ENCODE data around the gene EPHA8. TPM values are rescaled to one million over a fixed set of nuclear protein-coding genes. Genes with fewer than 3 reads are reported as not detected.

EPHA8 gene
- total RNA-seq = not detected

DNA sequence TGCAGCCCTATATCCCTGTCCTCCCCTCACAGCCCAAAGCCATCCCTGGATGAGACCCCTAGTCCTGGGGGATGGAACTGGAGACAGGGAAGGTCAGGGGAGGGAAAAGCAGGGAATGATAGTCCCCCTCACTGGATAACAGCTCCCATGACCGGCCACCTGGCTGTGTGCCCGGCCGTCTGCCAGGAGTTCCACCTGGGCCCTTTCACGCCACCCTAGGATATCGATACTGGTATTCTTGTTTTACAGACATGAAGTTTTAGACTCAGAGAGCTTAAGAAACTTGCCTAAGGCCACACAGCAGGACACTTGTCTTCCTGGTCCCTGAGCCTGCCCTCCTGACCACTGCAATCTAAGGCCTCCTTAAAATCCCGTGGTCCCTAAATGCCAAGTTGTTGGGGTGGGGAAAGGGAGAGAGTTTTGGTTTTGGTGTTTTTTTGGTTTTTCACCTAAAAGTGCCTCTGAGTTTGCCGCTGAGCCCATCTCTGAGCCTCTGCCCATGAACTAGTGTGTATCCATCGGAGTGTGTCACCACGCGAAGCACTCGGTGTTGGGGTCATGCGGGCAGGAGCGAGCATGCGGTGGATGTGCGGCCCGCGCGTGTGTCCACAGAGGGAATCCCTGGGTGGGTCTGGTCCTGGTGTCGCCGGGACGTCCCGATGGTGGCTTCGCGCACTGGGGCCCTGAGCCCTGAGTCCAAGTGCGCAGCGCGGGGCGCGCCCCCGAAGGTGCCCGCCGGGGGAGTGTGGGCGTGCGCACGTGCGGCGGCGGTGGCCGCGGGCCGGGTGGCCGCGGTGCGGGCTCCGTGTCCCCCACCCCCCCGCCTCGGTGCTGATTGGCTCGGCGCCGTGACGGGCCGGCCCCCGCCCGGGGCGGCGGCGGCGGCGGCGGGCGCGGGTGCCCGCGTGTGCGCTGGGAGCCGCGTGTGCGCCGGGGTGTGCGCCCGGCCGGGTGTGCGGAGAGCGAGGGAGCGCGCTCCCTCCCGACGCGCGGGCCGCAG is at the start of gene EPHA8:
Gene EPHA8 (plus strand): TSS at position 906 of the 1,000 bp plus-strand sequence. CDS start 147 bp downstream, outside the sequence.
- Histone ChIP-seq H3K36me3 (no peaks in the 10 kb centered on the region), H3K9me3 (no peaks in the 10 kb centered on the region), H3K4me1 (peaks cover 0 to 13% (median 0%) of the 10 kb centered on the region in 4 donors), H3K4me3 (no peak within 1 kb of the TSS), H3K27ac (no peak within 1 kb of the TSS), H3K27me3 (peaks cover 0 to 90% of the 10 kb centered on the region in 2 donors)
- 9 to 37% methylated on average over 11 to 54 of the region's 81 CpGs for WGBS, 2 donors
- no peak for DNase-seq (ENCODE audit: low spot score in 2 of 2)
- TF ChIP-seq, protein P1, sequence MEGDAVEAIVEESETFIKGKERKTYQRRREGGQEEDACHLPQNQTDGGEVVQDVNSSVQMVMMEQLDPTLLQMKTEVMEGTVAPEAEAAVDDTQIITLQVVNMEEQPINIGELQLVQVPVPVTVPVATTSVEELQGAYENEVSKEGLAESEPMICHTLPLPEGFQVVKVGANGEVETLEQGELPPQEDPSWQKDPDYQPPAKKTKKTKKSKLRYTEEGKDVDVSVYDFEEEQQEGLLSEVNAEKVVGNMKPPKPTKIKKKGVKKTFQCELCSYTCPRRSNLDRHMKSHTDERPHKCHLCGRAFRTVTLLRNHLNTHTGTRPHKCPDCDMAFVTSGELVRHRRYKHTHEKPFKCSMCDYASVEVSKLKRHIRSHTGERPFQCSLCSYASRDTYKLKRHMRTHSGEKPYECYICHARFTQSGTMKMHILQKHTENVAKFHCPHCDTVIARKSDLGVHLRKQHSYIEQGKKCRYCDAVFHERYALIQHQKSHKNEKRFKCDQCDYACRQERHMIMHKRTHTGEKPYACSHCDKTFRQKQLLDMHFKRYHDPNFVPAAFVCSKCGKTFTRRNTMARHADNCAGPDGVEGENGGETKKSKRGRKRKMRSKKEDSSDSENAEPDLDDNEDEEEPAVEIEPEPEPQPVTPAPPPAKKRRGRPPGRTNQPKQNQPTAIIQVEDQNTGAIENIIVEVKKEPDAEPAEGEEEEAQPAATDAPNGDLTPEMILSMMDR (IDR thresholded peaks at IDR 0.05) = no peak
- TF ChIP-seq EP300 (IDR thresholded peaks at IDR 0.05) (no peak), POLR2A (IDR thresholded peaks at IDR 0.05) (no peak)

DNA sequence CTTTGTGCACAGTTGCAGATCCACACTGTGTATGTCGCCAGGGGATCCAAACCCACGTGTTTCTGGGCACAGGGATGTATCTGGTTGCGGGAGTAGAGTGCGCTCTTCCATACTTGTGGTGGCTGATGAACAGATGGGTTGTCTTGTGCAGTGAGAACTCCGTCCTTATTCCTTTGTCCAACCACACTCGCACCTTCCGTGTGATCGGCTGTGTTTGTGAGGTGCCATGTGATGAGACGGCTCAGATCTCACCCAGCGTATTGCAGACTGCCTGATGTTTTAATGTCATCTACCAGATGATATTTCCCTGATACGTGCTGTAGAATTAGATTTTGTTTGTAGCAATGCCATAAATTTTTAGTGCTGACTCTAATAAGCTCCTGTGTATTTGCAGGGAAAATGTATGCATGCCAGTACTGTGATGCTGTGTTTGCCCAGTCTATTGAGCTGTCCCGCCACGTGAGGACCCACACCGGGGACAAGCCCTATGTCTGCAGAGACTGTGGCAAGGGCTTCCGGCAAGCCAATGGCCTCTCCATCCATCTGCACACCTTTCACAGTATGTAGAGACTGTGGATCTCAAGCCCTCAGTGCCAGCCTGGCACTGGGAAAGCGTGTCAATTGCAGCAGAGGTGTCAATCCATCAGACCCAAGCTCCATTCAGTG is 46.2 kb upstream of the EPHA8 start:
- no peaks in the 10 kb centered on the region for H3K27me3 ChIP-seq
- DNase-seq (ENCODE audit: low spot score in 2 of 2) = no peak
- H3K27ac ChIP-seq = no peak overlapping the region
- no peak overlapping the region for H3K4me3 ChIP-seq
- no peaks in the 10 kb centered on the region for H3K9me3 ChIP-seq
- H3K4me1 ChIP-seq = no peaks in the 10 kb centered on the region
- H3K36me3 ChIP-seq = peaks cover 0 to 100% (median 45%) of the 10 kb centered on the region in 3 donors
- 92 to 94% methylated on average over 16 of the region's 16 CpGs for WGBS, 2 donors
- TF ChIP-seq POLR2A (IDR thresholded peaks at IDR 0.05) = no peak
- TF ChIP-seq EP300 (IDR thresholded peaks at IDR 0.05) = no peak
- TF ChIP-seq, protein P1 (IDR thresholded peaks at IDR 0.05) = no peak

DNA sequence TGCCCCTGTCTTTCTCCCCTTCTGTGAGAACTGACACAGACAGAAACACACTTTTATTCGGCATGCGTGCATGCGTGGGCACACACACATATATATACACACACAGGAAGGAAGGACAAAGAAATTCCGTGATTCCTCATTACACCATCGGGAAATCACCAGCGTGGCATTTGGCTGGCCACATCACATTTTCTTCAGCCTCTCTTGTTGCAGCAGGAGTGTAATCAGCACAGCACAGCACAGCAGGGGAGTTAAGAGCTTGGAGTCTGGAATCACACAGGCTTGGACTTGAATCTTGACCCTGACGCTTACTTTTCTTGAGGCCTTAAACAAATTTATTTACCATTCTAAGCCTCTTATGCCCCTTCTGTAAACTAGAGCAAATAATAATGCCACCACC is 45.3 kb upstream of the EPHA8 start:
- Histone ChIP-seq H3K27ac (no peak overlapping the region), H3K27me3 (no peaks in the 10 kb centered on the region), H3K4me3 (no peak overlapping the region), H3K4me1 (no peaks in the 10 kb centered on the region), H3K9me3 (no peaks in the 10 kb centered on the region), H3K36me3 (peaks cover 0 to 98% (median 39%) of the 10 kb centered on the region in 3 donors)
- WGBS, 2 donors = 80% methylated on average over 7 of the region's 7 CpGs
- no peak for DNase-seq (ENCODE audit: low spot score in 2 of 2)
- no peak for TF ChIP-seq POLR2A (IDR thresholded peaks at IDR 0.05)
- TF ChIP-seq, protein P1 (IDR thresholded peaks at IDR 0.05) = no peak
- TF ChIP-seq EP300 (IDR thresholded peaks at IDR 0.05) = no peak

DNA sequence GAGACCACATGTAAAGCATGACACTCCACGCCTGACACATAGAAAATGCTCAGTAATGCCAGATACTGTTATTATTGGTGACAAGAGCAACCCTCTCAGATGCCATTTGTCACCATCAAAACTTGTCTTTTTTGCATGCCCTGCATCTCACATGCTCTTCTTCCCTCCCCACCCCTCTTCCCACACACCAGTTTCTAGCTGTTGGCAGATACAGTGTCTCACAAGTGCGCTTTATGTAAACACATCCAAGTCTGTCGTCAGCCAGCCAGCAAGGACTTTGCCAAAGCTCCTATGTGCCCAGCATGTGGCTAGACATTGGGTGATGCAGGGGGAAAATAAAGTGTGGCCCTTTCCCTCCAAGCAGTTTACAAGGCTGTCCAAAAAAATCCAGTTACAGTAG is 44.9 kb upstream of the EPHA8 start:
- Histone ChIP-seq H3K27me3 (no peaks in the 10 kb centered on the region), H3K4me1 (no peaks in the 10 kb centered on the region), H3K27ac (no peak overlapping the region), H3K36me3 (peaks cover 0 to 98% (median 38%) of the 10 kb centered on the region in 3 donors), H3K4me3 (no peak overlapping the region), H3K9me3 (no peaks in the 10 kb centered on the region)
- TF ChIP-seq, protein P1 (IDR thresholded peaks at IDR 0.05) = no peak
- TF ChIP-seq EP300 (IDR thresholded peaks at IDR 0.05) = no peak
- TF ChIP-seq POLR2A (IDR thresholded peaks at IDR 0.05) = no peak
- no peak for DNase-seq (ENCODE audit: low spot score in 2 of 2)
- WGBS, 2 donors = 76 to 77% methylated on average over 3 of the region's 3 CpGs

Measured in tibial nerve (tissue), 4 donors.